Measurements from ENCODE around the gene ATRX. TPM values are rescaled to one million over a fixed set of nuclear protein-coding genes. Genes with fewer than 3 reads are reported as not detected.
"Not testable (repeated sequence)": the region's sequence is repeated elsewhere in the genome, so short reads cannot be mapped to it uniquely, and the experiment has no call there.

ATRX gene
- total RNA-seq, 1 experiment from 2014 or later: 64.0 TPM

DNA sequence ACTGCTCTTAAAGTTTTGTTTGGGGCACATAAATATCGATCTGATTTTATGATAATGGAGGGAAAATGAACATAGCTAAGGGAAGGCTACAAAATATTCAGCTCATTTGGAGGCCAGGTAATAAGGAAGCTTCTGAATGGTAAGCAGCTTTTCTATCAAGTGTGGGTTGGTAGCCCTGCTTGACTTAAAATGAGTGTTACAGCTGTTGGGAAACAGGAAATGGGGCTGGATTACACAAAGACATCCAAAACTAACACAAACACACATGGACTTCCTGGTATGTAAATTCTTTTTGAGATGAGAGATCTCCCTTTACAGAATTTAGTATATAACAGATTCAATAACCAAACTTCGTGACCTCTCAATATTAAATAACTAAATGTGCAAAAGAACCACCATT lies 280.8 kb downstream of the ATRX start:
- BruUV-seq (replicated peaks): no TSS peak
- no peak overlapping the region for H3K4me3 ChIP-seq (ENCODE audit: low read length)
- ATAC-seq (no peak), DNase-seq (no peak)
- no peaks in the 10 kb centered on the region for H4K20me1 ChIP-seq (ENCODE audit: low read length)
- POLR2A ChIA-PET (ENCODE audit: unreplicated experiment): interaction anchor here (0.6 kb wide), 1 partner anchor 472 kb away, joined by 4 read pairs; no protein-coding TSS in a partner anchor
- CTCF ChIA-PET: no interaction called here
- no peaks in the 10 kb centered on the region for H3K9me3 ChIP-seq (ENCODE audit: low read length)
- H3K27me3 ChIP-seq (ENCODE audit: low read length): no peaks in the 10 kb centered on the region
- no peaks in the 10 kb centered on the region for H3K9me2 ChIP-seq (replicated peaks; ENCODE audit: low read length)
- intact Hi-C loops (cut with micrococcal nuclease): no loop called here
- H3K9ac ChIP-seq (ENCODE audit: low read length): no peak overlapping the region
- no peaks in the 10 kb centered on the region for H3F3A ChIP-seq (ENCODE audit: low read length, unreplicated experiment)
- H2AFZ ChIP-seq (ENCODE audit: low read length): no peak overlapping the region
- H3K27ac ChIP-seq (ENCODE audit: low read length): no peak overlapping the region
- 0 out of 2 replicates have a peak, but pooled peaks cover 2% of the 10 kb centered on the region for H3K4me1 ChIP-seq (ENCODE audit: insufficient read depth, low read length)
- TF ChIP-seq EZH2phosphoT487 (IDR thresholded peaks at IDR 0.05; ENCODE audit: borderline replicate concordance, low read length) (no peak), EZH2 (IDR thresholded peaks at IDR 0.05; ENCODE audit: low read length, unreplicated experiment) (no peak)
- TF ChIP-seq, protein P1, sequence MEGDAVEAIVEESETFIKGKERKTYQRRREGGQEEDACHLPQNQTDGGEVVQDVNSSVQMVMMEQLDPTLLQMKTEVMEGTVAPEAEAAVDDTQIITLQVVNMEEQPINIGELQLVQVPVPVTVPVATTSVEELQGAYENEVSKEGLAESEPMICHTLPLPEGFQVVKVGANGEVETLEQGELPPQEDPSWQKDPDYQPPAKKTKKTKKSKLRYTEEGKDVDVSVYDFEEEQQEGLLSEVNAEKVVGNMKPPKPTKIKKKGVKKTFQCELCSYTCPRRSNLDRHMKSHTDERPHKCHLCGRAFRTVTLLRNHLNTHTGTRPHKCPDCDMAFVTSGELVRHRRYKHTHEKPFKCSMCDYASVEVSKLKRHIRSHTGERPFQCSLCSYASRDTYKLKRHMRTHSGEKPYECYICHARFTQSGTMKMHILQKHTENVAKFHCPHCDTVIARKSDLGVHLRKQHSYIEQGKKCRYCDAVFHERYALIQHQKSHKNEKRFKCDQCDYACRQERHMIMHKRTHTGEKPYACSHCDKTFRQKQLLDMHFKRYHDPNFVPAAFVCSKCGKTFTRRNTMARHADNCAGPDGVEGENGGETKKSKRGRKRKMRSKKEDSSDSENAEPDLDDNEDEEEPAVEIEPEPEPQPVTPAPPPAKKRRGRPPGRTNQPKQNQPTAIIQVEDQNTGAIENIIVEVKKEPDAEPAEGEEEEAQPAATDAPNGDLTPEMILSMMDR (conservative IDR thresholded peaks at IDR 0.05; ENCODE audit: low read depth, low read length): no peak
- no peak overlapping the region for H3K4me2 ChIP-seq (ENCODE audit: low read length)
- no peaks in the 10 kb centered on the region; the same call in 1 of the 2 replicates for H3K36me3 ChIP-seq (ENCODE audit: low read depth, low read length)
- no peaks in the 10 kb centered on the region for H3K79me2 ChIP-seq (ENCODE audit: low read length)

DNA sequence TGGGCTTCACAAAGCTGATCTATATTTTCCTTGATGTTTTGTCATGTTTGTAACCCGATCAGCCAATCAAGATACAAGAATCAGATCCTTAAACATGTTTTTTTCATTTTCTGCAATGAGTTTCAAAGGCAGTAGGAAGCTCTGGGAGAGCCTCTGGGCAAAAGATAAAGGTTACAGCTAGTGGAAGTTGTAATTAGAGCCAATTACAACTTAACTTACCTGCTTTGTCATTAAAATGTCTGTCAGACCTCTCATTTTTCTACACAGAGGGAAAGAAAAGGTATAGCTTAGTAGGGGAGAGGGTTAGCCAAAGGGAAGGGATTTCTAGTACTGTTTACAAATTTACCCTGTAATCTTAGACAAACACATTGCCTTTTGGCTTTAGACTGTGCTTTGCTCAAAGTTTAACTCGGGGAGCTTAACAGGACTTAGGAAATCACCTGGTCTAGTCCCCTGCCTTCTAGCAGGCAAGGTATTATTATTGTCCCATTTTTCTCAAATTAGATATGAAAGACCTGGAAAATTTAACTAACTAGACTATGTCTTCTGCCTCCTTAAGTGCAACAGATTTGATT lies 283.0 kb downstream of the ATRX start:
- no TSS peak for BruUV-seq (replicated peaks)
- H2AFZ ChIP-seq (ENCODE audit: low read length): no peak overlapping the region

GRCh38 chrX:77500164-77500563 lies 285.9 kb downstream of the ATRX start:
- H3K79me2 ChIP-seq (ENCODE audit: low read length); H4K20me1 ChIP-seq (ENCODE audit: low read length); H3K27ac ChIP-seq (ENCODE audit: low read length); H3K4me3 ChIP-seq (ENCODE audit: low read length); ATAC-seq; CTCF ChIA-PET; intact Hi-C loops (cut with micrococcal nuclease); BruUV-seq (replicated peaks); H3F3A ChIP-seq (ENCODE audit: low read length, unreplicated experiment); H3K27me3 ChIP-seq (ENCODE audit: low read length); H2AFZ ChIP-seq (ENCODE audit: low read length); DNase-seq; H3K9me3 ChIP-seq (ENCODE audit: low read length); H3K36me3 ChIP-seq (ENCODE audit: low read depth, low read length); H3K4me2 ChIP-seq (ENCODE audit: low read length); POLR2A ChIA-PET (ENCODE audit: unreplicated experiment); H3K4me1 ChIP-seq (ENCODE audit: insufficient read depth, low read length); H3K9me2 ChIP-seq (replicated peaks; ENCODE audit: low read length); H3K9ac ChIP-seq (ENCODE audit: low read length): not testable (repeated sequence)

More for the DNA sequence above, 283.0 kb downstream of the ATRX start:
- H4K20me1 ChIP-seq (ENCODE audit: low read length): no peaks in the 10 kb centered on the region
- ChIA-PET CTCF (no interaction called here), POLR2A (ENCODE audit: unreplicated experiment) (no interaction called here)
- H3K27me3 ChIP-seq (ENCODE audit: low read length): no peaks in the 10 kb centered on the region
- no peaks in the 10 kb centered on the region for H3K9me2 ChIP-seq (replicated peaks; ENCODE audit: low read length)
- no peak for DNase-seq
- no peak overlapping the region for H3K4me3 ChIP-seq (ENCODE audit: low read length)
- no peaks in the 10 kb centered on the region for H3K79me2 ChIP-seq (ENCODE audit: low read length)
- no peaks in the 10 kb centered on the region; the same call in 1 of the 2 replicates for H3K36me3 ChIP-seq (ENCODE audit: low read depth, low read length)
- TF ChIP-seq EZH2 (IDR thresholded peaks at IDR 0.05; ENCODE audit: low read length, unreplicated experiment): no peak
- no peak for TF ChIP-seq EZH2phosphoT487 (IDR thresholded peaks at IDR 0.05; ENCODE audit: borderline replicate concordance, low read length)
- TF ChIP-seq, protein P1 (conservative IDR thresholded peaks at IDR 0.05; ENCODE audit: low read depth, low read length): no peak
- H3K4me2 ChIP-seq (ENCODE audit: low read length): no peak overlapping the region
- H3K9ac ChIP-seq (ENCODE audit: low read length): no peak overlapping the region
- no peaks in the 10 kb centered on the region for H3F3A ChIP-seq (ENCODE audit: low read length, unreplicated experiment)
- H3K4me1 ChIP-seq (ENCODE audit: insufficient read depth, low read length): no peaks in the 10 kb centered on the region
- no peaks in the 10 kb centered on the region for H3K9me3 ChIP-seq (ENCODE audit: low read length)
- H3K27ac ChIP-seq (ENCODE audit: low read length): no peak overlapping the region
- intact Hi-C loops (cut with micrococcal nuclease): no loop called here
- peak; percentile 38 for ATAC-seq

All from PC-3 (cell line).